ENCODE measurements around the gene CAMSAP3. TPM values are rescaled to one million over a fixed set of nuclear protein-coding genes. Genes with fewer than 3 reads are reported as not detected.

The CAMSAP3 gene
- total RNA-seq (15.1 and 22.8 TPM in 2 replicates), polyA plus RNA-seq (52.6 and 58.5 TPM in 2 replicates)

- Histone ChIP-seq H3K79me2 (peaks cover 27% of the 10 kb centered on the region), H4K20me1 (ENCODE audit: insufficient read depth, poor library complexity, severe bottlenecking) (peaks cover 25% of the 10 kb centered on the region), H3K4me1 (ENCODE audit: insufficient read depth) (peaks cover 5% of the 10 kb centered on the region), H3K9me2 (replicated peaks; ENCODE audit: insufficient read depth) (no peaks in the 10 kb centered on the region), H3K4me3 (peak within 1 kb of the TSS; percentile 67), H2AFZ (peak within 1 kb of the TSS; percentile 19), H3K9me3 (ENCODE audit: low read depth) (no peaks in the 10 kb centered on the region), H3K27me3 (no peaks in the 10 kb centered on the region), H3K4me2 (peak within 1 kb of the TSS; percentile 89), H3K27ac (peak within 1 kb of the TSS; percentile 75), H3K36me3 (replicated peaks; ENCODE audit: insufficient read depth, low read depth) (no peaks in the 10 kb centered on the region)
- peak; percentile 91 for DNase-seq (ENCODE audit: low spot score)
- TF ChIP-seq EZH2phosphoT487 (IDR thresholded peaks at IDR 0.05; ENCODE audit: low read depth, severe bottlenecking, unreplicated experiment) (no peak), EZH2 (IDR thresholded peaks at IDR 0.05; ENCODE audit: borderline replicate concordance) (no peak)
- TF ChIP-seq, protein P1, sequence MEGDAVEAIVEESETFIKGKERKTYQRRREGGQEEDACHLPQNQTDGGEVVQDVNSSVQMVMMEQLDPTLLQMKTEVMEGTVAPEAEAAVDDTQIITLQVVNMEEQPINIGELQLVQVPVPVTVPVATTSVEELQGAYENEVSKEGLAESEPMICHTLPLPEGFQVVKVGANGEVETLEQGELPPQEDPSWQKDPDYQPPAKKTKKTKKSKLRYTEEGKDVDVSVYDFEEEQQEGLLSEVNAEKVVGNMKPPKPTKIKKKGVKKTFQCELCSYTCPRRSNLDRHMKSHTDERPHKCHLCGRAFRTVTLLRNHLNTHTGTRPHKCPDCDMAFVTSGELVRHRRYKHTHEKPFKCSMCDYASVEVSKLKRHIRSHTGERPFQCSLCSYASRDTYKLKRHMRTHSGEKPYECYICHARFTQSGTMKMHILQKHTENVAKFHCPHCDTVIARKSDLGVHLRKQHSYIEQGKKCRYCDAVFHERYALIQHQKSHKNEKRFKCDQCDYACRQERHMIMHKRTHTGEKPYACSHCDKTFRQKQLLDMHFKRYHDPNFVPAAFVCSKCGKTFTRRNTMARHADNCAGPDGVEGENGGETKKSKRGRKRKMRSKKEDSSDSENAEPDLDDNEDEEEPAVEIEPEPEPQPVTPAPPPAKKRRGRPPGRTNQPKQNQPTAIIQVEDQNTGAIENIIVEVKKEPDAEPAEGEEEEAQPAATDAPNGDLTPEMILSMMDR (IDR thresholded peaks at IDR 0.05; ENCODE audit: poor library complexity): no peak
- under 1% methylated on average over 36 of the region's 78 CpGs for WGBS (ENCODE audit: low lambda C conversion rate, missing lambda C conversion rate)
Observed at GRCh38 chr19:7595466-7596133, at the start of gene CAMSAP3. TSS of gene CAMSAP3 (plus strand) at chr19:7595863. CDS start at chr19:7596003, 140 bp downstream.

DNA sequence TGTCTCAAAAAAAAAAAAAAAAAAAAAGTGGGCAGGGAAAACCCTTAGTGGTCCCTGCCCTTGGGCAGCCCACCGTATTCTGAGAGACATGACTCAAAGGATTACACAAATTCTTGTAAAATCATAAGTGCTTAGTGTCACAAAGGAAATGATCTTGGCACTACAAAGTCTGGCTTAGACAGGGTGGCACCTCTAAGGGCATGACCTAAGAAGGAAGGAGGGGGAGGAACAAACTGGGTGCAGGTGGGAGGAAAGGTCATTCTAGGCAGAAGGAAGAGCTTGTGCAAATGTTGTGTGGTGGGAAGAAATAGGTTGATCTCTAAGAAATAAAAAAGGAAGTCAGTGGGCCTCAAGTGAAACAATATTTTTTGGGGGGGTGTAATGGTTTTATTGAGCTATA, 49.8 kb upstream of the CAMSAP3 start:
- H3K4me1 ChIP-seq (ENCODE audit: insufficient read depth): no peaks in the 10 kb centered on the region
- WGBS (ENCODE audit: low lambda C conversion rate, missing lambda C conversion rate): 75% methylated on average over 1 of the region's 1 CpG

DNA sequence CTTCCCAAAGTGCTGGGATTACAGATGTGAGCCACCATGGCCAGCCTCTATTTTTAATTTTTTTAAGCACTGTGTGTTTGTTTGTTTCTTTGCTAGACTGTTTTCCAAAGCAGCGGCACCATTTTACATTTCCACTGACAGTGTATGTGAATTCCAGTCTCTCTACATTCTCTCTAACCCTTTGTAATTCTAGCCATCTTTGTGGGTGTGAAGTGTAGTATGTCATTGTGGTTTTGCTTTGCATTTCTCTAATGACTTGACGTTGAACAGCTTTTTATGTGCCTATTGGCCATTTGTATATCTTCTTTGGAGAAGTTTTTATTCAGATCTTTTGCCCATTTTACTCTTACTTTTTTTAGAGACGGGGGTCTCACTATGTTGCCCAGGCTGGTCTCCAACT, 48.5 kb upstream of the CAMSAP3 start:
- H3K79me2 ChIP-seq: no peaks in the 10 kb centered on the region
- no peaks in the 10 kb centered on the region for H3K27me3 ChIP-seq
- H3K9me2 ChIP-seq (replicated peaks; ENCODE audit: insufficient read depth): no peaks in the 10 kb centered on the region
- H3K27ac ChIP-seq: no peak overlapping the region
- DNase-seq (ENCODE audit: low spot score): no peak
- no peaks in the 10 kb centered on the region for H4K20me1 ChIP-seq (ENCODE audit: insufficient read depth, poor library complexity, severe bottlenecking)
- H3K4me3 ChIP-seq: no peak overlapping the region
- 86% methylated on average over 3 of the region's 3 CpGs for WGBS (ENCODE audit: low lambda C conversion rate, missing lambda C conversion rate)
- H3K4me2 ChIP-seq: no peak overlapping the region
- H3K4me1 ChIP-seq (ENCODE audit: insufficient read depth): no peaks in the 10 kb centered on the region
- H3K9me3 ChIP-seq (ENCODE audit: low read depth): no peaks in the 10 kb centered on the region
- no peak overlapping the region for H2AFZ ChIP-seq
- H3K36me3 ChIP-seq (replicated peaks; ENCODE audit: insufficient read depth, low read depth): no peaks in the 10 kb centered on the region
- TF ChIP-seq EZH2phosphoT487 (IDR thresholded peaks at IDR 0.05; ENCODE audit: low read depth, severe bottlenecking, unreplicated experiment): no peak
- TF ChIP-seq, protein P1 (IDR thresholded peaks at IDR 0.05; ENCODE audit: poor library complexity): no peak
- no peak for TF ChIP-seq EZH2 (IDR thresholded peaks at IDR 0.05; ENCODE audit: borderline replicate concordance)

More for the DNA sequence above, 49.8 kb upstream of the CAMSAP3 start:
- Histone ChIP-seq H3K9me2 (replicated peaks; ENCODE audit: insufficient read depth) (no peaks in the 10 kb centered on the region), H3K4me3 (no peak overlapping the region), H4K20me1 (ENCODE audit: insufficient read depth, poor library complexity, severe bottlenecking) (no peaks in the 10 kb centered on the region), H3K27me3 (no peaks in the 10 kb centered on the region), H2AFZ (no peak overlapping the region), H3K36me3 (replicated peaks; ENCODE audit: insufficient read depth, low read depth) (no peaks in the 10 kb centered on the region), H3K27ac (no peak overlapping the region), H3K79me2 (no peaks in the 10 kb centered on the region), H3K9me3 (ENCODE audit: low read depth) (no peaks in the 10 kb centered on the region), H3K4me2 (no peak overlapping the region)
- DNase-seq (ENCODE audit: low spot score): no peak
- TF ChIP-seq EZH2 (IDR thresholded peaks at IDR 0.05; ENCODE audit: borderline replicate concordance) (no peak), EZH2phosphoT487 (IDR thresholded peaks at IDR 0.05; ENCODE audit: low read depth, severe bottlenecking, unreplicated experiment) (no peak)
- TF ChIP-seq, protein P1 (IDR thresholded peaks at IDR 0.05; ENCODE audit: poor library complexity): no peak

Data from hepatocyte (in vitro differentiated cells).